Panc1 (cell line): ENCODE data around the gene WDR77. TPM values are rescaled to one million over a fixed set of nuclear protein-coding genes. Genes with fewer than 3 reads are reported as not detected.

ENCODE experiments used
- ATAC-seq: fragments of 200-7000 bp; cut with Tn5 transposase; 2 replicates; pipeline ENCODE4 v1.9.1; 2020; ENCODE audit warnings: mild to moderate bottlenecking, moderate library complexity
- BruUV-seq: library from RNA; stranded (reverse); fragments of 400-500 nt; replicated peaks from 2 replicates; lab custom pipeline; 2021; lab: Mats Ljungman, UMichigan
- CTCF ChIA-PET: fragments of 300-600 bp; sonication (Branson Sonifier 250); formaldehyde crosslinking; loops from one replicate; lab custom pipeline; 2022; ENCODE audit warnings: antibody characterized with exemption; lab: Charles Lee
- POLR2A ChIA-PET: fragments of 300-600 bp; sonication (Branson Sonifier 250); formaldehyde crosslinking; loops from one replicate; lab custom pipeline; 2022; ENCODE audit warnings: antibody characterized with exemption; lab: Charles Lee
- DNase-seq: peaks from one replicate; pipeline ENCODE4 v3.0.0-alpha.2; 2010; ENCODE audit warnings: low read depth, low spot score
- H3K27ac ChIP-seq: 2 replicates; pipeline ENCODE4 v1.5.1; 2011; ENCODE audit warnings: mild to moderate bottlenecking, low read length, inconsistent platforms
- H3K27me3 ChIP-seq: fragments of 200-500 bp; sonication (Bioruptor generic); 2 replicates; pipeline ENCODE4 v1.6.0; 2014; ENCODE audit warnings: low read length, inconsistent platforms; ENCODE audit not compliant: control insufficient read depth, insufficient read depth
- H3K36me3 ChIP-seq: fragments of 200-500 bp; sonication (Bioruptor generic); 2 replicates; pipeline ENCODE4 v1.5.1; 2014; ENCODE audit warnings: inconsistent platforms, mild to moderate bottlenecking, low read length, moderate library complexity; ENCODE audit not compliant: control insufficient read depth, insufficient read depth
- H3K4me1 ChIP-seq: 2 replicates; pipeline ENCODE4 v1.5.1; 2011; ENCODE audit warnings: inconsistent platforms, mild to moderate bottlenecking, low read length, moderate library complexity; ENCODE audit not compliant: control insufficient read depth, insufficient read depth
- H3K4me3 ChIP-seq, 2 experiments: 2 replicates each; pipeline ENCODE4 v1.5.1; 2011 to 2012; ENCODE audit warnings: low read depth in 2 of 2, low read length in 2 of 2, mild to moderate bottlenecking in 2 of 2, inconsistent platforms in 1 of 2, moderate library complexity in 1 of 2
- H3K9me3 ChIP-seq: fragments of 200-500 bp; sonication (Bioruptor generic); 2 replicates; pipeline ENCODE4 v1.5.1; 2014; ENCODE audit warnings: low read depth, mild to moderate bottlenecking, inconsistent platforms, low read length, moderate library complexity; ENCODE audit not compliant: control insufficient read depth, insufficient read depth
- POLR2AphosphoS5 ChIP-seq: IDR thresholded peaks from 2 replicates; pipeline ENCODE4 v1.6.1; 2012; ENCODE audit warnings: mild to moderate bottlenecking, low read depth, low read length, moderate library complexity
- REST ChIP-seq, 2 experiments: IDR thresholded peaks; 2 replicates each; pipeline ENCODE4 v1.6.1; 2011 to 2012; ENCODE audit warnings: low read depth in 2 of 2, control low read depth in 1 of 2, low read length in 1 of 2, mild to moderate bottlenecking in 1 of 2, moderate library complexity in 1 of 2; ENCODE audit not compliant: insufficient read depth in 1 of 2
- SIN3A ChIP-seq: IDR thresholded peaks from 2 replicates; pipeline ENCODE4 v1.6.1; 2012; ENCODE audit warnings: low read depth, mild to moderate bottlenecking, low read length, moderate library complexity, borderline replicate concordance; ENCODE audit not compliant: insufficient read depth
- TCF7L2 ChIP-seq: IDR thresholded peaks from 2 replicates; pipeline ENCODE4 v1.6.1; 2011; ENCODE audit warnings: mild to moderate bottlenecking, low read depth, low read length, inconsistent platforms
- in situ Hi-C: cut with HindIII; loops from 2 replicates; pipeline ENCODE4 v1.10.0; 2016; ENCODE audit warnings: low sequenced_read_pairs, low pct_unique_long_range_greater_than_20kb
- intact Hi-C: fragments of 100-400 bp; cut with micrococcal nuclease; formaldehyde crosslinking; loops from one replicate; pipeline ENCODE4 v1.10.0; 2022; ENCODE audit not compliant: unreplicated experiment
- total RNA-seq: library from RNA; stranded (reverse); gene quantifications from one replicate; pipeline ENCODE4 v1.2.1, GENCODE V29; 2021; ENCODE audit not compliant: unreplicated experiment
- TF ChIP-seq, protein P1 (sequence below): fragments of 450-650 bp; IDR thresholded peaks from 2 replicates; pipeline ENCODE4 v1.5.1; 2017; ENCODE audit warnings: mild to moderate bottlenecking

WDR77 gene
- total RNA-seq, 1 experiment from 2014 or later, result 49.9 TPM

GRCh38 chr1:111475701-111476100, 26.6 kb upstream of the WDR77 start:
- intact Hi-C loops (no loop called here), in situ Hi-C loops (no loop called here)
- BruUV-seq, result no TSS peak
- H3K27ac ChIP-seq, result no peak overlapping the region
- no peak overlapping the region for H3K4me3 ChIP-seq
- H3K4me1 ChIP-seq, result no peaks in the 10 kb centered on the region
- TF ChIP-seq TCF7L2, result no peak
- TF ChIP-seq SIN3A, result no peak
- TF ChIP-seq POLR2AphosphoS5, result no peak
- no peak for TF ChIP-seq REST (IDR thresholded peaks at IDR 0.05; ENCODE audit: insufficient read depth in 1 of 2, low read depth in 2 of 2, low read length in 1 of 2)
- TF ChIP-seq, protein P1, sequence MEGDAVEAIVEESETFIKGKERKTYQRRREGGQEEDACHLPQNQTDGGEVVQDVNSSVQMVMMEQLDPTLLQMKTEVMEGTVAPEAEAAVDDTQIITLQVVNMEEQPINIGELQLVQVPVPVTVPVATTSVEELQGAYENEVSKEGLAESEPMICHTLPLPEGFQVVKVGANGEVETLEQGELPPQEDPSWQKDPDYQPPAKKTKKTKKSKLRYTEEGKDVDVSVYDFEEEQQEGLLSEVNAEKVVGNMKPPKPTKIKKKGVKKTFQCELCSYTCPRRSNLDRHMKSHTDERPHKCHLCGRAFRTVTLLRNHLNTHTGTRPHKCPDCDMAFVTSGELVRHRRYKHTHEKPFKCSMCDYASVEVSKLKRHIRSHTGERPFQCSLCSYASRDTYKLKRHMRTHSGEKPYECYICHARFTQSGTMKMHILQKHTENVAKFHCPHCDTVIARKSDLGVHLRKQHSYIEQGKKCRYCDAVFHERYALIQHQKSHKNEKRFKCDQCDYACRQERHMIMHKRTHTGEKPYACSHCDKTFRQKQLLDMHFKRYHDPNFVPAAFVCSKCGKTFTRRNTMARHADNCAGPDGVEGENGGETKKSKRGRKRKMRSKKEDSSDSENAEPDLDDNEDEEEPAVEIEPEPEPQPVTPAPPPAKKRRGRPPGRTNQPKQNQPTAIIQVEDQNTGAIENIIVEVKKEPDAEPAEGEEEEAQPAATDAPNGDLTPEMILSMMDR, result no peak
- no peaks in the 10 kb centered on the region for H3K36me3 ChIP-seq
- ChIA-PET POLR2A (no interaction called here), CTCF (no interaction called here)
- ATAC-seq (no peak), DNase-seq (no peak)
- H3K27me3 ChIP-seq, result no peaks in the 10 kb centered on the region
- H3K9me3 ChIP-seq, result no peaks in the 10 kb centered on the region

GRCh38 chr1:111474521-111474920, 25.5 kb upstream of the WDR77 start:
- no peaks in the 10 kb centered on the region for H3K36me3 ChIP-seq
- CTCF ChIA-PET, result interaction anchor here (0.7 kb wide), 1 partner anchor 7 kb away, joined by 6 read pairs; no protein-coding TSS in a partner anchor
- no TSS peak for BruUV-seq
- POLR2A ChIA-PET, result no interaction called here
- TF ChIP-seq SIN3A (no peak), REST (IDR thresholded peaks at IDR 0.05; ENCODE audit: insufficient read depth in 1 of 2, low read depth in 2 of 2, low read length in 1 of 2) (no peak), TCF7L2 (no peak), POLR2AphosphoS5 (no peak)
- TF ChIP-seq, protein P1, result no peak
- H3K4me3 ChIP-seq, result no peak overlapping the region
- no peak for DNase-seq
- intact Hi-C loops, result no loop called here
- H3K4me1 ChIP-seq, result no peaks in the 10 kb centered on the region
- no peaks in the 10 kb centered on the region for H3K27me3 ChIP-seq
- in situ Hi-C loops, result no loop called here
- no peak overlapping the region for H3K27ac ChIP-seq
- no peaks in the 10 kb centered on the region for H3K9me3 ChIP-seq
- ATAC-seq, result no peak
